GM12878 (cell line): Measurements from ENCODE around the gene SHISA4. TPM values are rescaled to one million over a fixed set of nuclear protein-coding genes. Genes with fewer than 3 reads are reported as not detected.

Experiments
- ATAC-seq: fragments of 200-7000 bp; cut with Tn5 transposase; 3 replicates; pipeline ENCODE4 v1.9.1; 2020; ENCODE audit warnings: mild to moderate bottlenecking, moderate library complexity
- BruUV-seq: library from RNA; stranded (reverse); fragments of 400-500 nt; replicated peaks from 2 replicates; lab custom pipeline; 2021; lab: Mats Ljungman, UMichigan
- CTCF ChIA-PET: fragments of 300-600 bp; sonication (Branson Sonifier 250); formaldehyde crosslinking; extraction: SDS; loops from one replicate; lab custom pipeline; 2021; ENCODE audit warnings: inconsistent platforms; lab: Yijun Ruan, JAX
- POLR2A ChIA-PET: fragments of 350-600 bp; formaldehyde crosslinking; extraction: SDS; loops from one replicate; lab custom pipeline; 2021; ENCODE audit warnings: inconsistent platforms; lab: Charles Lee
- RAD21 ChIA-PET: fragments of 300-600 bp; sonication (Branson Sonifier 250); formaldehyde crosslinking; loops from one replicate; lab custom pipeline; 2023; ENCODE audit warnings: antibody characterized with exemption; ENCODE audit not compliant: unreplicated experiment; lab: Charles Lee
- SMC1A ChIA-PET: fragments of 300-600 bp; sonication (Branson Sonifier 250); formaldehyde crosslinking; loops from one replicate; lab custom pipeline; 2023; ENCODE audit not compliant: unreplicated experiment, uncharacterized antibody; lab: Charles Lee
- DNase-seq: peaks from one replicate; pipeline ENCODE4 v3.0.0-alpha.2; 2011; ENCODE audit warnings: low read depth, low spot score
- FAIRE-seq: peaks from 3 replicates; lab custom pipeline; 2011; peaks lifted over from hg19 to GRCh38; lab: Jason Lieb, UNC
- H2AFZ ChIP-seq: 2 replicates; pipeline ENCODE4 v1.6.0; 2011; ENCODE audit warnings: low read depth, low read length, control low read depth; ENCODE audit not compliant: control insufficient read depth
- H3K27ac ChIP-seq: 2 replicates; pipeline ENCODE4 v1.5.1; 2011; ENCODE audit warnings: control low read depth; ENCODE audit not compliant: control insufficient read depth, insufficient read depth
- H3K27me3 ChIP-seq, 2 experiments: replicated peaks in 1 of 2; 2 replicates each; pipeline versions ENCODE4 v1.6.0 to v1.6.1; 2011; ENCODE audit warnings: low read length in 1 of 2; ENCODE audit not compliant: control insufficient read depth in 2 of 2, insufficient read depth in 2 of 2
- H3K36me3 ChIP-seq, 2 experiments: 2 replicates each; pipeline ENCODE4 v1.5.1; 2011; ENCODE audit warnings: low read length in 1 of 2; ENCODE audit not compliant: control insufficient read depth in 2 of 2, insufficient read depth in 2 of 2
- H3K4me1 ChIP-seq: 2 replicates; pipeline ENCODE4 v1.6.1; 2011; ENCODE audit warnings: mild to moderate bottlenecking, low read length, moderate library complexity, mixed read lengths; ENCODE audit not compliant: control insufficient read depth, insufficient read depth
- H3K4me2 ChIP-seq: 2 replicates; pipeline ENCODE4 v1.6.0; 2011; ENCODE audit warnings: control low read depth; ENCODE audit not compliant: control insufficient read depth, insufficient read depth
- H3K4me3 ChIP-seq: fragments of 200-600 bp; sonication (generic); 2 replicates; pipeline ENCODE4 v1.5.1; 2016
- H3K79me2 ChIP-seq: 2 replicates; pipeline ENCODE4 v1.6.0; 2011; ENCODE audit warnings: low read length; ENCODE audit not compliant: control insufficient read depth, insufficient read depth
- H3K9ac ChIP-seq: 2 replicates; pipeline ENCODE4 v1.8.0; 2011; ENCODE audit warnings: low read length, control low read depth, mixed read lengths; ENCODE audit not compliant: control insufficient read depth, insufficient read depth
- H3K9me3 ChIP-seq: replicated peaks from 3 replicates; pipeline ENCODE4 v1.5.1; 2011; ENCODE audit warnings: mild to moderate bottlenecking, low read length; ENCODE audit not compliant: control insufficient read depth, insufficient read depth
- H4K20me1 ChIP-seq: 2 replicates; pipeline ENCODE4 v1.6.0; 2011; ENCODE audit not compliant: control insufficient read depth, insufficient read depth
- FOXM1 ChIP-seq: IDR thresholded peaks from 2 replicates; pipeline ENCODE4 v1.6.1; 2012; ENCODE audit warnings: low read depth, mild to moderate bottlenecking, inconsistent platforms, low read length, moderate library complexity
- IKZF2 ChIP-seq, 2 experiments: fragments of 450-650 bp; IDR thresholded peaks; 2 replicates each; pipeline ENCODE4 v1.6.1; 2017; ENCODE audit warnings: mild to moderate bottlenecking in 2 of 2, moderate library complexity in 2 of 2
- IRF4 ChIP-seq: IDR thresholded peaks from 2 replicates; pipeline ENCODE4 v1.6.1; 2011; ENCODE audit warnings: low read depth, low read length
- JUNB ChIP-seq: IDR thresholded peaks from 2 replicates; pipeline ENCODE4 v1.6.1; 2016; ENCODE audit warnings: antibody characterized with exemption, mild to moderate bottlenecking
- PAX5 ChIP-seq: IDR thresholded peaks from 2 replicates; pipeline ENCODE4 v1.6.1; 2011; ENCODE audit warnings: low read depth, low read length, borderline replicate concordance
- SIN3A ChIP-seq: IDR thresholded peaks from 2 replicates; pipeline ENCODE4 v1.6.1; 2012; ENCODE audit warnings: low read depth, low read length, improper control_type of control experiment
- SIX5 ChIP-seq: IDR thresholded peaks from 2 replicates; pipeline ENCODE4 v1.6.1; 2011; ENCODE audit warnings: mild to moderate bottlenecking, low read depth, low read length, moderate library complexity; ENCODE audit not compliant: severe bottlenecking
- SRF ChIP-seq, 2 experiments: IDR thresholded peaks; 2 replicates each; pipeline ENCODE4 v1.6.1; 2011; ENCODE audit warnings: low read depth in 2 of 2, low read length in 2 of 2, mild to moderate bottlenecking in 1 of 2, moderate library complexity in 1 of 2
- WGBS: methylation state at CpG from one replicate; pipeline ENCODE4 v1.1.6; 2016; ENCODE audit warnings: low lambda C conversion rate; ENCODE audit not compliant: insufficient replicate concordance, insufficient coverage; ENCODE audit errors: missing lambda C conversion rate; 5-methylcytosine and 5-hydroxymethylcytosine counted together
- in situ Hi-C: fragments of 300-500 bp; cut with MboI; formaldehyde crosslinking; loops from 9 replicates; pipeline ENCODE4 v1.14.3; 2018; ENCODE audit warnings: mixed read lengths
- intact Hi-C: fragments of 100-400 bp; cut with micrococcal nuclease; formaldehyde crosslinking; loops from one replicate; pipeline ENCODE4 v1.14.2; 2022; ENCODE audit not compliant: unreplicated experiment
- polyA plus RNA-seq, 11 experiments: library from polyadenylated mRNA; depleted of rRNA in 4 of 11; unstranded in 6 of 11; stranded (reverse) in 5 of 11; fragments of >200 nt; fragmentation: Nextera tagmentation in 4 of 11; fragmentation: Illumina TruSeq in 1 of 11; extraction: Ambion mirVana in 4 of 11; extraction: Trizol in 1 of 11; gene quantifications; 1 replicate in 1 of 11; 2 replicates in 10 of 11; pipeline versions ENCODE4 v1.2.1 to v1.2.3, GENCODE V29; 2011 to 2016; ENCODE audit warnings: inconsistent platforms in 2 of 11, missing spikeins in 2 of 11, low read depth in 1 of 11
- total RNA-seq, 4 experiments: library from RNA; depleted of rRNA in 3 of 4; stranded (reverse); fragments of >200 nt in 3 of 4; fragmentation: Illumina TruSeq in 1 of 4; extraction: Trizol in 1 of 4; gene quantifications; 2 replicates each; pipeline versions ENCODE4 v1.2.1 to v1.2.3, GENCODE V29; 2013 to 2021
- TF ChIP-seq, protein P1 (sequence below): fragments of 450-650 bp; IDR thresholded peaks from 2 replicates; pipeline ENCODE4 v1.6.1; 2017; ENCODE audit warnings: mild to moderate bottlenecking, low read depth, inconsistent platforms; ENCODE audit not compliant: poor library complexity, severe bottlenecking
- TF ChIP-seq, protein P2 (sequence below): fragments of 450-650 bp; formaldehyde crosslinking; IDR thresholded peaks from 2 replicates; pipeline ENCODE4 v1.4.0; 2020; ENCODE audit warnings: mild to moderate bottlenecking, moderate library complexity
- TF ChIP-seq, protein P3 (sequence below): fragments of 450-650 bp; IDR thresholded peaks from 2 replicates; pipeline ENCODE4 v1.6.1; 2018; ENCODE audit warnings: borderline replicate concordance, mild to moderate bottlenecking; ENCODE audit not compliant: partially characterized antibody
- TF ChIP-seq, protein P4 (sequence below): fragments of 450-650 bp; IDR thresholded peaks from 2 replicates; pipeline ENCODE4 v1.6.1; 2016; ENCODE audit warnings: mild to moderate bottlenecking

SHISA4 gene
- total and polyA plus RNA-seq, 10 of the 15 experiments (the other 5 are each of a cell fraction or from before 2014, with no cell fraction given) = 0.07 TPM; not detected in 8

DNA sequence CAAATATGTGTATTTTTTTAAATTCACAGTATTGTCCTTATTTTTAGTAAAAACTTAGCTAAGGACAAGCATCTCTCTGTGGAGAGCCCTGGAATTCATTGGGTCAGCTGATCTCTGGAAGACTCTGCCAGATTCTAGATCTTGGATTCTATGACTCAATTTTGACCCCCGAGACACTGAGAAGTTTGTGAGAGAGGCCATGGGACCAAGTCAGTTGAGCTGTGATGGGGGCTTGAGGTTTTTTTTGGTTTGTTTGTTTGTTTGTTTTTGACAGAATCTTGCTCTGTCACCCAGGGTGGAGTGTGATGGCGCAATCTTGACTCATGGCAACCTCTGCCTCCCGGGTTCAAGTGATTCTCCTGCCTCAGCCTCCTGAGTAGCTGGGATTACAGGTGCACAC, 13.5 kb downstream of the SHISA4 start:
- 41% methylated on average over 3 of the region's 3 CpGs for WGBS
- ChIA-PET CTCF (interaction anchor here (0.6 to 2.0 kb wide), 4 partner anchors 20 to 216 kb away, joined by 3 to 5 read pairs (median 3); no protein-coding TSS in a partner anchor), RAD21 (no interaction called here), POLR2A (interaction anchor here (0.5 kb wide), 1 partner anchor 20 kb away, joined by 7 read pairs; no protein-coding TSS in a partner anchor), SMC1A (interaction anchor here (0.5 kb wide), 1 partner anchor 1800 kb away, joined by 3 read pairs; no protein-coding TSS in a partner anchor)
- Histone ChIP-seq H3K4me1 (no peaks in the 10 kb centered on the region), H4K20me1 (no peaks in the 10 kb centered on the region), H3K27ac (no peak overlapping the region), H3K4me2 (no peak overlapping the region), H3K4me3 (no peak overlapping the region), H3K79me2 (no peaks in the 10 kb centered on the region), H2AFZ (no peak overlapping the region), H3K9ac (no peak overlapping the region), H3K27me3 (no peaks in the 10 kb centered on the region), H3K36me3 (no peaks in the 10 kb centered on the region), H3K9me3 (no peaks in the 10 kb centered on the region)
- DNase-seq (no peak), FAIRE-seq (no peak), ATAC-seq (no peak)
- TF ChIP-seq, protein P1, sequence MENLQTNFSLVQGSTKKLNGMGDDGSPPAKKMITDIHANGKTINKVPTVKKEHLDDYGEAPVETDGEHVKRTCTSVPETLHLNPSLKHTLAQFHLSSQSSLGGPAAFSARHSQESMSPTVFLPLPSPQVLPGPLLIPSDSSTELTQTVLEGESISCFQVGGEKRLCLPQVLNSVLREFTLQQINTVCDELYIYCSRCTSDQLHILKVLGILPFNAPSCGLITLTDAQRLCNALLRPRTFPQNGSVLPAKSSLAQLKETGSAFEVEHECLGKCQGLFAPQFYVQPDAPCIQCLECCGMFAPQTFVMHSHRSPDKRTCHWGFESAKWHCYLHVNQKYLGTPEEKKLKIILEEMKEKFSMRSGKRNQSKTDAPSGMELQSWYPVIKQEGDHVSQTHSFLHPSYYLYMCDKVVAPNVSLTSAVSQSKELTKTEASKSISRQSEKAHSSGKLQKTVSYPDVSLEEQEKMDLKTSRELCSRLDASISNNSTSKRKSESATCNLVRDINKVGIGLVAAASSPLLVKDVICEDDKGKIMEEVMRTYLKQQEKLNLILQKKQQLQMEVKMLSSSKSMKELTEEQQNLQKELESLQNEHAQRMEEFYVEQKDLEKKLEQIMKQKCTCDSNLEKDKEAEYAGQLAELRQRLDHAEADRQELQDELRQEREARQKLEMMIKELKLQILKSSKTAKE = no peak
- TF ChIP-seq FOXM1 (no peak), JUNB (no peak), PAX5 (no peak), IKZF2 (IDR thresholded peaks at IDR 0.05) (no peak), SIN3A (no peak), SRF (IDR thresholded peaks at IDR 0.05; ENCODE audit: low read depth in 2 of 2, low read length in 2 of 2) (no peak), SIX5 (no peak), IRF4 (no peak)
- TF ChIP-seq, protein P2, sequence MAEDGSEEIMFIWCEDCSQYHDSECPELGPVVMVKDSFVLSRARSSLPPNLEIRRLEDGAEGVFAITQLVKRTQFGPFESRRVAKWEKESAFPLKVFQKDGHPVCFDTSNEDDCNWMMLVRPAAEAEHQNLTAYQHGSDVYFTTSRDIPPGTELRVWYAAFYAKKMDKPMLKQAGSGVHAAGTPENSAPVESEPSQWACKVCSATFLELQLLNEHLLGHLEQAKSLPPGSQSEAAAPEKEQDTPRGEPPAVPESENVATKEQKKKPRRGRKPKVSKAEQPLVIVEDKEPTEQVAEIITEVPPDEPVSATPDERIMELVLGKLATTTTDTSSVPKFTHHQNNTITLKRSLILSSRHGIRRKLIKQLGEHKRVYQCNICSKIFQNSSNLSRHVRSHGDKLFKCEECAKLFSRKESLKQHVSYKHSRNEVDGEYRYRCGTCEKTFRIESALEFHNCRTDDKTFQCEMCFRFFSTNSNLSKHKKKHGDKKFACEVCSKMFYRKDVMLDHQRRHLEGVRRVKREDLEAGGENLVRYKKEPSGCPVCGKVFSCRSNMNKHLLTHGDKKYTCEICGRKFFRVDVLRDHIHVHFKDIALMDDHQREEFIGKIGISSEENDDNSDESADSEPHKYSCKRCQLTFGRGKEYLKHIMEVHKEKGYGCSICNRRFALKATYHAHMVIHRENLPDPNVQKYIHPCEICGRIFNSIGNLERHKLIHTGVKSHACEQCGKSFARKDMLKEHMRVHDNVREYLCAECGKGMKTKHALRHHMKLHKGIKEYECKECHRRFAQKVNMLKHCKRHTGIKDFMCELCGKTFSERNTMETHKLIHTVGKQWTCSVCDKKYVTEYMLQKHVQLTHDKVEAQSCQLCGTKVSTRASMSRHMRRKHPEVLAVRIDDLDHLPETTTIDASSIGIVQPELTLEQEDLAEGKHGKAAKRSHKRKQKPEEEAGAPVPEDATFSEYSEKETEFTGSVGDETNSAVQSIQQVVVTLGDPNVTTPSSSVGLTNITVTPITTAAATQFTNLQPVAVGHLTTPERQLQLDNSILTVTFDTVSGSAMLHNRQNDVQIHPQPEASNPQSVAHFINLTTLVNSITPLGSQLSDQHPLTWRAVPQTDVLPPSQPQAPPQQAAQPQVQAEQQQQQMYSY (CRISPR knock-in tag) = no peak
- TF ChIP-seq, protein P3, sequence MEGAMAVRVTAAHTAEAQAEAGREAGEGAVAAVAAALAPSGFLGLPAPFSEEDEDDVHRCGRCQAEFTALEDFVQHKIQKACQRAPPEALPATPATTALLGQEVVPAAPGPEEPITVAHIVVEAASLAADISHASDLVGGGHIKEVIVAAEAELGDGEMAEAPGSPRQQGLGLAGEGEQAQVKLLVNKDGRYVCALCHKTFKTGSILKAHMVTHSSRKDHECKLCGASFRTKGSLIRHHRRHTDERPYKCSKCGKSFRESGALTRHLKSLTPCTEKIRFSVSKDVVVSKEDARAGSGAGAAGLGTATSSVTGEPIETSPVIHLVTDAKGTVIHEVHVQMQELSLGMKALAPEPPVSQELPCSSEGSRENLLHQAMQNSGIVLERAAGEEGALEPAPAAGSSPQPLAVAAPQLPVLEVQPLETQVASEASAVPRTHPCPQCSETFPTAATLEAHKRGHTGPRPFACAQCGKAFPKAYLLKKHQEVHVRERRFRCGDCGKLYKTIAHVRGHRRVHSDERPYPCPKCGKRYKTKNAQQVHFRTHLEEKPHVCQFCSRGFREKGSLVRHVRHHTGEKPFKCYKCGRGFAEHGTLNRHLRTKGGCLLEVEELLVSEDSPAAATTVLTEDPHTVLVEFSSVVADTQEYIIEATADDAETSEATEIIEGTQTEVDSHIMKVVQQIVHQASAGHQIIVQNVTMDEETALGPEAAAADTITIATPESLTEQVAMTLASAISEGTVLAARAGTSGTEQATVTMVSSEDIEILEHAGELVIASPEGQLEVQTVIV = no peak
- TF ChIP-seq, protein P4, sequence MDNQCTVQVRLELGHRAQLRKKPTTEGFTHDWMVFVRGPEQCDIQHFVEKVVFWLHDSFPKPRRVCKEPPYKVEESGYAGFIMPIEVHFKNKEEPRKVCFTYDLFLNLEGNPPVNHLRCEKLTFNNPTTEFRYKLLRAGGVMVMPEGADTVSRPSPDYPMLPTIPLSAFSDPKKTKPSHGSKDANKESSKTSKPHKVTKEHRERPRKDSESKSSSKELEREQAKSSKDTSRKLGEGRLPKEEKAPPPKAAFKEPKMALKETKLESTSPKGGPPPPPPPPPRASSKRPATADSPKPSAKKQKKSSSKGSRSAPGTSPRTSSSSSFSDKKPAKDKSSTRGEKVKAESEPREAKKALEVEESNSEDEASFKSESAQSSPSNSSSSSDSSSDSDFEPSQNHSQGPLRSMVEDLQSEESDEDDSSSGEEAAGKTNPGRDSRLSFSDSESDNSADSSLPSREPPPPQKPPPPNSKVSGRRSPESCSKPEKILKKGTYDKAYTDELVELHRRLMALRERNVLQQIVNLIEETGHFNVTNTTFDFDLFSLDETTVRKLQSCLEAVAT = no peak
- in situ Hi-C loops (no loop called here), intact Hi-C loops (no loop called here)
- BruUV-seq = no TSS peak
